Measurements from ENCODE around the gene ATP4A. TPM values are rescaled to one million over a fixed set of nuclear protein-coding genes. Genes with fewer than 3 reads are reported as not detected.
A peak's percentile ranks its signal among the peaks of the same experiment; 100 is the strongest.

The ATP4A gene
- total RNA-seq, 2 experiments from 2014 or later: not detected

DNA sequence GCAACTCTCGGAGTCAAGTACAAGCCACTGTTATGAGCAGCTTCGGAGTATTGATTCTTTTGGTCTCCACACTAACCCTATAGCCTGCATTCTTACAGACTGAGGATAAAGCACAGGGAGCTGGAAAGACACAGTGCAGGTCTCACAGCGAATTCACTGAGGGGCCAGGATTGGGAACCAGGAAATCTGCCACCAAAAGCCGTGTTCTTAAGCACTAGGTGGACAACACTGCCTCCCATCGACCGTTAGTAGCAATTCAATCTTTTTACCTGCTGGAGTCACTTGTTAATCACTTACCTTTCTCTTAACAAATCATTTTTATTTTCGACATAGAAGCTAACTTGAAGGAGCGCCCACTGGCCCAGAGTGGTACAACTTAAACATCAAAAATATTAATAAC is 28.8 kb upstream of the ATP4A start:
- H3K4me3 Mint-ChIP-seq: no peak overlapping the region
- no peaks in the 10 kb centered on the region for H3K36me3 Mint-ChIP-seq (ENCODE audit: low read depth)
- peaks cover 10% of the 10 kb centered on the region for H3K4me1 Mint-ChIP-seq
- peak; percentile 38 for DNase-seq
- H3K9me3 Mint-ChIP-seq: no peaks in the 10 kb centered on the region
- ChIA-PET POLR2A (no interaction called here), CTCF (interaction anchor here (0.9 to 1.2 kb wide), 2 partner anchors 9 to 10 kb away, joined by 3 read pairs; no protein-coding TSS in a partner anchor)
- no peaks in the 10 kb centered on the region for H3K27me3 Mint-ChIP-seq
- H3K27ac Mint-ChIP-seq: no peak overlapping the region

GRCh38 chr19:35590875-35591274 is 27.4 kb upstream of the ATP4A start:
- H3K9me3 Mint-ChIP-seq: no peaks in the 10 kb centered on the region
- no peak for DNase-seq
- ChIA-PET POLR2A (no interaction called here), CTCF (no interaction called here)
- H3K4me1 Mint-ChIP-seq: no peaks in the 10 kb centered on the region
- no peak overlapping the region for H3K4me3 Mint-ChIP-seq
- no peaks in the 10 kb centered on the region for H3K36me3 Mint-ChIP-seq (ENCODE audit: low read depth)
- peaks cover 5% of the 10 kb centered on the region for H3K27me3 Mint-ChIP-seq
- H3K27ac Mint-ChIP-seq: no peak overlapping the region

DNA sequence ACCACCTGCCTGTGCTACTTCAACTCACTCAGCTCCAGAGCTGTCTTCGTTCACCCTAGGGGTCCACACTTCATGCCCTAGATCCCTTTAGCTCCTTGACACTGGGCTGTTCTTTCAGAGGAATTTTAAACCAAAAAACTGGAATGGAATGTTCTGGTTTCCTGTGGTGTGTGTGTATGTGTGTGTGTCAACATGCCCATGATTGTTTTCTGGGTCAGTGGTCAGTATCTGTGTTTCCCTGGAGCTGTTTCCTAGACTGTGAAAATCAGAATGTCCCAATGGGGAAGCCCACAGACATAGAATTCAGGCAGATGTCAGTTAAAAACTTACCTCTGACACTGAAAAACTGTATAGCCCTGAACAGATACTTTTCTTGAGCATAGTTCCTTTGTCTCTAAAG is 23.9 kb upstream of the ATP4A start:
- H3K9me3 Mint-ChIP-seq: no peaks in the 10 kb centered on the region
- H3K4me3 Mint-ChIP-seq: no peak overlapping the region
- ChIA-PET POLR2A (no interaction called here), CTCF (interaction anchor here (0.6 to 1.1 kb wide), 3 partner anchors 9 to 77 kb away, joined by 3 read pairs; no protein-coding TSS in a partner anchor)
- no peaks in the 10 kb centered on the region for H3K36me3 Mint-ChIP-seq (ENCODE audit: low read depth)
- no peak overlapping the region for H3K27ac Mint-ChIP-seq
- H3K27me3 Mint-ChIP-seq: peaks cover 15% of the 10 kb centered on the region
- H3K4me1 Mint-ChIP-seq: no peaks in the 10 kb centered on the region
- DNase-seq: no peak

DNA sequence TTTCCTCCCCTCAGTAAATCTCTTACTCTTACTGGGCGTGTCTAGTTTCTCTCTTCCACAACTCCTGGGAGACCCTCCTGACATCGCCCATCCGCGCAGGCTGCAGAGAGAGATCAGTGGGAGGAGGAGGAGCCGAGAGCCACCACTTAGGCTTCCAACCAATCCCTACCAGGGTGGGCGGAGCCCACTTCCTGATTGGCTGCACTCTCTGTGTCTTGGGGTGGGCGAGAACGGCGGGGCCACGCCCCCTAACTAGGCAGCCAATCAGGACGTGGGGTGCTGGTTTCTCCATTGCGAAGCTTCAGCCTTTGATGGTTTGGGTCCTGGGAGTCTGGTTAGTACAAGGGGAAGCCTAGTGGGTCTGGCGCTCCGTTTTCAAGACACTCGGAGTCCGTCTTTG is 22.4 kb upstream of the ATP4A start, which contains the start of gene PMIS2:
Gene PMIS2, plus strand, starts transcription at position 326 of the 400 bp plus-strand sequence. CDS start 87 bp downstream, outside the sequence.
- ChIA-PET POLR2A (no interaction called here), CTCF (no interaction called here)
- no peak within 1 kb of the TSS for H3K4me3 Mint-ChIP-seq
- H3K27ac Mint-ChIP-seq: no peak within 1 kb of the TSS
- no peaks in the 10 kb centered on the region for H3K9me3 Mint-ChIP-seq
- H3K4me1 Mint-ChIP-seq: no peaks in the 10 kb centered on the region
- H3K36me3 Mint-ChIP-seq (ENCODE audit: low read depth): no peaks in the 10 kb centered on the region
- peak; percentile 8 for DNase-seq
- H3K27me3 Mint-ChIP-seq: peaks cover 15% of the 10 kb centered on the region

DNA sequence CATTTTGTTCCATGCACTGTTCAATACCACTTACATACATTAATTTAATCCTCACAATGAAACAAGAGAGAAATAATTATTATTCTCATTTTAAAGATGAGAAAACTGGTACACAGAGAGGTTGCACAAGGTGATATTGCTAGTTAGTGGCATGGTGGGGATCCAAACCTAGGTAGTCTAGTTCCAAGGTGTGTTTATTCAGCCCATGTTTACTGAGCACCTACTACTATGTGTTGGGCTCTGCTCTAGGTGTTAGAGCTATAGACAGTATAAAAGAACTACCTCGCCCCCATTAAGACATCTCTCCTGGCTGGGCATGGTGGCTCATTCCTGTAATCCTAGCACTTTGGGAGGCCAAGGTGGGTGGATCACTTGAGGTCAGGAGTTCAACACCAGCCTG is 19.3 kb upstream of the ATP4A start:
- ChIA-PET CTCF (no interaction called here), POLR2A (no interaction called here)
- no peak for DNase-seq
- peaks cover 5% of the 10 kb centered on the region for H3K9me3 Mint-ChIP-seq
- no peak overlapping the region for H3K4me3 Mint-ChIP-seq
- no peak overlapping the region for H3K27ac Mint-ChIP-seq
- H3K27me3 Mint-ChIP-seq: peaks cover 15% of the 10 kb centered on the region
- no peaks in the 10 kb centered on the region for H3K4me1 Mint-ChIP-seq
- no peaks in the 10 kb centered on the region for H3K36me3 Mint-ChIP-seq (ENCODE audit: low read depth)

- no peak overlapping the region for H3K4me3 Mint-ChIP-seq
- peaks cover 4% of the 10 kb centered on the region for H3K27me3 Mint-ChIP-seq
- H3K9me3 Mint-ChIP-seq: peaks cover 39% of the 10 kb centered on the region
- POLR2A ChIA-PET: no interaction called here
- no peaks in the 10 kb centered on the region for H3K4me1 Mint-ChIP-seq
- no peaks in the 10 kb centered on the region for H3K36me3 Mint-ChIP-seq (ENCODE audit: low read depth)
- CTCF ChIA-PET: interaction anchor here (0.6 kb wide), 1 partner anchor 76 kb away, joined by 3 read pairs; no protein-coding TSS in a partner anchor
- H3K27ac Mint-ChIP-seq: no peak overlapping the region
- no peak for DNase-seq
Measured at GRCh38 chr19:35578707-35579106, 15.2 kb upstream of the ATP4A start.

GRCh38 chr19:35577918-35578317 is 14.5 kb upstream of the ATP4A start:
- peaks cover 39% of the 10 kb centered on the region for H3K9me3 Mint-ChIP-seq
- H3K27ac Mint-ChIP-seq: no peak overlapping the region
- no peak overlapping the region for H3K4me3 Mint-ChIP-seq
- ChIA-PET POLR2A (no interaction called here), CTCF (no interaction called here)
- DNase-seq: no peak
- H3K27me3 Mint-ChIP-seq: peaks cover 6% of the 10 kb centered on the region
- no peaks in the 10 kb centered on the region for H3K4me1 Mint-ChIP-seq
- H3K36me3 Mint-ChIP-seq (ENCODE audit: low read depth): no peaks in the 10 kb centered on the region

DNA sequence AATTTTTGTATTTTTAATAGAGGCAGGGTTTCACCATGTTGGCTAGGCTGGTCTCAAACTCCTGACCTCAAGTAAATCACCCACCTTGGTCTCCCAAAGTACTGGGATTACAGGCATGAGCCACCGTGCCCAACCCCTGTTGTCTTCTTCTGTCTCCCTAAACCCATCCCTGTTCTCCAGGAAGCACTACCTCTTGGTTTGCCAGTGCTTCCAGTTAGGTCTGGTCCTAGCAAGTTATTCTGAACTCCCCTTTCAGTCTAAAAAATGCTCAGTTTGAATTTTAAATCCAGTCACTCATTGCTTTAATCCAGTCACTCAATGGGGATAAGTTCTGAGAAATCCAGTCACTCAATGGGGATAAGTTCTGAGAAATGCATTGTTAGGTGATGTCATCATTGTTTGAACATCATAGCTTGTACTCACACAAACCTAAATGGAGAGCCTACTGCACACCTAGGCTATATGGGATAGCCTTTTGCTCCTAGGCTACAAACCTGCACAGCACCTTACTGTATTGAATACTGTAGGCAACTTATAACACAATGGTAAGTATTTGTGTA is 8.0 kb upstream of the ATP4A start:
- peaks cover 28% of the 10 kb centered on the region for H3K27me3 Mint-ChIP-seq
- no peak overlapping the region for H3K4me3 Mint-ChIP-seq
- no peaks in the 10 kb centered on the region for H3K36me3 Mint-ChIP-seq (ENCODE audit: low read depth)
- no peak for DNase-seq
- peaks cover 22% of the 10 kb centered on the region for H3K9me3 Mint-ChIP-seq
- peaks cover 3% of the 10 kb centered on the region for H3K4me1 Mint-ChIP-seq
- ChIA-PET POLR2A (no interaction called here), CTCF (no interaction called here)
- H3K27ac Mint-ChIP-seq: no peak overlapping the region

DNA sequence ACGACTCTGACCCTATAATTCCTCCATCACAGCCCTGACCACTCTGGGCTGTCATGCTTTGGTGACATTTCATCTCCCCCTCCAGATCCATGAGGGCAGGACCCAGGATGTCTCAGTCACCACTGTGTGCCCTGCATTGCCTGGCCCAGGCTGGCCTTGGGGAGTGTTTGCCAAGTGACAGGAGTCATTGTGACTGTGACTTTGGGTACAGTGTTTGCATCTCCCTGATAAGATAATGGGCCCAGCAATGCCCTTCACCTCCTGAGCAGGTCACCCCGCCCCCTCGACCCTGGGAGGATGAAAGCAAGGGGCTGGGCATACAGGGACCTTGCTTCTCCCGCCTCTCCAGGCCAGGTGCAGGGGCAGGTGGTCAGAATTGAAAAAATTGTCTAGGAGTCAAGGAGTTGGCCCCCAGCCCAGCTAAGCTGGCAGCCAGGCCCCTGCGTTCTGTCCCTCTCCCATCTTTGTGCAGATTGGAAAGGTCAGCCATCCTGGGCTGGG is 5.9 kb upstream of the ATP4A start:
- ChIA-PET POLR2A (no interaction called here), CTCF (no interaction called here)
- H3K4me1 Mint-ChIP-seq: peaks cover 3% of the 10 kb centered on the region
- no peak overlapping the region for H3K27ac Mint-ChIP-seq
- H3K4me3 Mint-ChIP-seq: no peak overlapping the region
- no peak for DNase-seq
- H3K9me3 Mint-ChIP-seq: peaks cover 4% of the 10 kb centered on the region
- H3K27me3 Mint-ChIP-seq: peaks cover 28% of the 10 kb centered on the region
- no peaks in the 10 kb centered on the region for H3K36me3 Mint-ChIP-seq (ENCODE audit: low read depth)

DNA sequence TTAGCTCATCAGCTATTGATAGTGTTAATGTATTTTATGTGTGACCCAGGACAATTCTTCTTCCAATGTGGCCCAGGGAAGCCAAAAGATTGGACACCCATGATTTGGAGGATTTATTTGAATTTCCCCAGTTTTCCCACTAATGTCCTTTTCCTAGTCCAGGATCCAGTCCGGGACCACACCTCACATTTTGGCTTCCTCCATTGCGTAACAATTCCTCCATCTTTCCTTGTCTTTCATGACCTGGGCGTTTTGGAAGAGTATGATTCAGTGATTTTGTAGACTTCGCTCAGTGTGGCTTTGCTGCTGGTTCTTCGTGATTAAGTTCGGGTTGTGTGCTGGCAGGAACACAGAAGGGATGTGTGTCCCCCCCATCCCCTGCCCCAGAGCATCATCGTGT is 3.3 kb upstream of the ATP4A start:
- peaks cover 2% of the 10 kb centered on the region for H3K4me1 Mint-ChIP-seq
- H3K27me3 Mint-ChIP-seq: peaks cover 18% of the 10 kb centered on the region
- no peaks in the 10 kb centered on the region for H3K36me3 Mint-ChIP-seq (ENCODE audit: low read depth)
- ChIA-PET POLR2A (no interaction called here), CTCF (interaction anchor here (0.7 kb wide), 1 partner anchor 41 kb away, joined by 5 read pairs; no protein-coding TSS in a partner anchor)
- no peak overlapping the region for H3K4me3 Mint-ChIP-seq
- no peak overlapping the region for H3K27ac Mint-ChIP-seq
- no peak for DNase-seq
- H3K9me3 Mint-ChIP-seq: no peaks in the 10 kb centered on the region

DNA sequence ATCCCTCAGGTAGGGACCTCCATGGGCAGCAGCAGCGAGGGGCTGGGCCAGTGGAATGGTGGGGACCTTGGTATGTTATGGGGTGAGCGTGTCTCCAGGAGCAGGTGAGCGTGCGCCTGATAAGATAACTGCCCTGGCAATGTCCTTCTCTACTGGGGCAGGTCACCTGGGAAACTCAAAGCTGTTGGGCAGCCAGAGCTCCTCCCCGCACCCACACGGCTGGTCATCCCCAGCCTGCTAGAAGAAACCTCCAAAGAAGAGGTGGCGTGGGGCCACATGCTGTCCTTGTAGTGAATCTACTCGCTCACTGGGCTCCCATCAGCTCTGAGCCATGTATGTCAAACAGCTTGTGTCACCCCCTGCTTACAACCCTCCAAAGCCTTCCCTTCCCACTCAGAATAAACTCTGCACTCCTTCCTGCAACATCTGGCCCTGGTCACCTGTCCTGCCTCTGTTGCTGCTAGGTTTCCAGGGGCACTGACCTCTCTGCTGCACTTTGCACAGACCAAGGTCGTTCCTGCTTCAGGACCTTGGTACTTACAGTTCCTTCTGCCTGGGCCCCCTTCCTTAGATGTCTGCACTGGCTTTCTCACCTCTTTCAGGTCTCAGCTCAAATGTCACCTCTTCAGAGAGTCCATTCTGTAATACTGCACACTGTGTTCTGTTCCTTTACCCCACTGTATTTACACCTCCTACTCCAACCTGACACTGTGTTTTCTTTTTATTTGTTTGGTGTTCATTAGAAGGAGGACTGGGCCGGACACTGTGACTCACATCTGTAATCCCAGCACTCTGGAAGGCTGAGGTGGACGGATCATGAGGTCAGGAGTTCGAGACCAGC is 1.8 kb upstream of the ATP4A start:
- ChIA-PET POLR2A (no interaction called here), CTCF (interaction anchor here (0.6 to 1.0 kb wide), 4 partner anchors 37 to 953 kb away, joined by 3 to 4 read pairs (median 4); no protein-coding TSS in a partner anchor)
- Mint-ChIP-seq H3K27ac (no peak overlapping the region), H3K9me3 (no peaks in the 10 kb centered on the region), H3K27me3 (peaks cover 21% of the 10 kb centered on the region), H3K36me3 (ENCODE audit: low read depth) (no peaks in the 10 kb centered on the region), H3K4me1 (no peaks in the 10 kb centered on the region), H3K4me3 (no peak overlapping the region)
- DNase-seq: no peak

- ChIA-PET CTCF (no interaction called here), POLR2A (no interaction called here)
- Mint-ChIP-seq H3K27ac (no peak overlapping the region), H3K27me3 (peaks cover 36% of the 10 kb centered on the region), H3K9me3 (no peaks in the 10 kb centered on the region), H3K36me3 (ENCODE audit: low read depth) (no peaks in the 10 kb centered on the region), H3K4me3 (no peak overlapping the region), H3K4me1 (peaks cover 5% of the 10 kb centered on the region)
- no peak for DNase-seq
Measured at GRCh38 chr19:35562776-35563175, 682 bp downstream of the ATP4A start.

DNA sequence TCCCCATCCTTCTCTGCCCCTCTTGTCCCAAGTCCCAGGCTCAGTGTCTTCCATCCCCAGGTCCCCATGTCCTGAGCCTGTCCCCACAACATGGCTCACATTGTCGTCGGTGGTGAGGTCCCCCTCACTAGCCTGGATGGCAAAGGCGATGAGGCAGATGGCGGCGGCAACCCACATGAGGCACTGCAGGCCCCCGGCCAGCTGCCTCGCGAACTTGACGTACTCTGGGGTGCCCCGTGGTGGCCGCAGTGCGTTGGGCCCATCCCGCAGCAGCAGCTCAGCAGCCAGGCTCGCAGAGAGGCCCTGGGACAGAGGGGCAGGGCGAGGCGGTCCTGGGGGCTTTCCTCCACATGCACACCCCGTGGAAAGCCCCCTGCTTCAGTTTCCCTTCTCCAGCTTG is 1.1 kb downstream of the ATP4A start:
- no peak overlapping the region for H3K4me3 Mint-ChIP-seq
- POLR2A ChIA-PET: no interaction called here
- H3K36me3 Mint-ChIP-seq (ENCODE audit: low read depth): no peaks in the 10 kb centered on the region
- CTCF ChIA-PET: no interaction called here
- peaks cover 37% of the 10 kb centered on the region for H3K27me3 Mint-ChIP-seq
- peaks cover 6% of the 10 kb centered on the region for H3K4me1 Mint-ChIP-seq
- H3K27ac Mint-ChIP-seq: no peak overlapping the region
- no peaks in the 10 kb centered on the region for H3K9me3 Mint-ChIP-seq
- no peak for DNase-seq

All from activated CD4-positive, alpha-beta T cell treated with anti-CD3 and anti-CD28 coated beads, Interleukin-2, amount 10 ng/mL, durations not matched to agents 7 days and 5 days (primary cell).